NCI-H1092 treated with DMSO at 0.1 percent for 48 hours (cell line): ENCODE measurements around the gene TMEM237.
A peak's percentile ranks its signal among the peaks of the same experiment; 100 is the strongest.

Source experiments
- DNase-seq: peaks from one replicate; lab custom pipeline; 2025; lab: John Stamatoyannopoulos, UW

TMEM237 gene

GRCh38 chr2:201642086-201642578 lies 1.2 kb downstream of the TMEM237 start:
- DNase-seq = peak; percentile 83

GRCh38 chr2:201639205-201639604 lies 4.1 kb downstream of the TMEM237 start:
- DNase-seq = no peak

- no peak for DNase-seq
These were observed 5.0 kb downstream of the TMEM237 start for GRCh38 chr2:201638326-201638725.

GRCh38 chr2:201633661-201634249 lies 9.5 kb downstream of the TMEM237 start:
- DNase-seq = no peak

- DNase-seq = no peak
These were observed 12.3 kb downstream of the TMEM237 start for GRCh38 chr2:201631041-201631440.

GRCh38 chr2:201630577-201630976 lies 12.7 kb downstream of the TMEM237 start:
- DNase-seq = no peak

- no peak for DNase-seq
These were observed 14.8 kb downstream of the TMEM237 start for GRCh38 chr2:201628545-201628944.

GRCh38 chr2:201622306-201622970 lies 20.9 kb downstream of the TMEM237 start:
- DNase-seq = no peak

GRCh38 chr2:201621293-201621999 lies 21.9 kb downstream of the TMEM237 start:
- no peak for DNase-seq

GRCh38 chr2:201618744-201619662 lies 24.3 kb downstream of the TMEM237 start:
- DNase-seq = no peak

GRCh38 chr2:201608021-201608420 lies 35.3 kb downstream of the TMEM237 start:
- DNase-seq = no peak

- DNase-seq = no peak
These were observed 35.7 kb downstream of the TMEM237 start for GRCh38 chr2:201607568-201607967.

- DNase-seq = no peak
These were observed 42.4 kb downstream of the TMEM237 start for GRCh38 chr2:201600906-201601305.

- no peak for DNase-seq
These were observed 45.9 kb downstream of the TMEM237 start for GRCh38 chr2:201597397-201597796.

- DNase-seq = no peak
These were observed 62.8 kb downstream of the TMEM237 start for GRCh38 chr2:201580486-201580885.

- DNase-seq = no peak
These were observed 63.8 kb downstream of the TMEM237 start for GRCh38 chr2:201579536-201579935.

- no peak for DNase-seq
These were observed 67.3 kb downstream of the TMEM237 start for GRCh38 chr2:201575971-201576370.

GRCh38 chr2:201574766-201575165 lies 68.5 kb downstream of the TMEM237 start:
- no peak for DNase-seq

GRCh38 chr2:201572846-201573508 lies 70.3 kb downstream of the TMEM237 start:
- no peak for DNase-seq
